Keratinocyte (primary cell): Measurements from ENCODE around the gene NOL11.

Experiments used
- EZH2 ChIP-seq: IDR thresholded peaks from one replicate; pipeline ENCODE4 v1.6.1; 2012; ENCODE audit warnings: inconsistent platforms, mild to moderate bottlenecking, low read length, moderate library complexity
- TF ChIP-seq, protein P1 (sequence below), 3 experiments: IDR thresholded peaks in 1 of 3; conservative IDR thresholded peaks in 1 of 3; optimal IDR thresholded peaks in 1 of 3; 2 replicates in 2 of 3; 3 replicates in 1 of 3; pipeline versions ENCODE3 to v1.5.1; 2011; ENCODE audit warnings: low read length in 3 of 3, mild to moderate bottlenecking in 3 of 3, moderate library complexity in 2 of 3, control low read depth in 1 of 3, inconsistent platforms in 1 of 3; ENCODE audit not compliant: insufficient read depth in 2 of 3; ENCODE audit errors: extremely low read depth in 1 of 3

DNA sequence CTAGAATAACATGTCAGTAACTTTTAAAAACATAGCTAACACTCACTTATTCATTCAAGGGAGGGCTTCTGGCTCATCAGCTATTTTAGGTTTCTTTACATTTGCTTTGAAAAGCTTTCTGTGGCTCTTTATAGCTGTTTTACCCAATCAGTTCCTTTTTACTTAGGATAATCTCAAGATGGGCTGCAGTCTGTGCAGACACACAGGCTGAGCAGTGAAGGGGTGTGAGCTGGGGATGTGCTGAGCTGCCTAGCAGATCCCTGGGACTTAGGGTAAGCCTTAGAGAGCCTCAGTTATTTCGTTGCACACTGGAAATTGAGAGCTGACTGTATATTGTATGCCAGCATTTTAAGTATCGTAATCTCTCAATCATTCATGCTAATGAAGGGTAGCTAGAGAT lies 30.2 kb upstream of the NOL11 start:
- TF ChIP-seq EZH2, result no peak
- TF ChIP-seq, protein P1, sequence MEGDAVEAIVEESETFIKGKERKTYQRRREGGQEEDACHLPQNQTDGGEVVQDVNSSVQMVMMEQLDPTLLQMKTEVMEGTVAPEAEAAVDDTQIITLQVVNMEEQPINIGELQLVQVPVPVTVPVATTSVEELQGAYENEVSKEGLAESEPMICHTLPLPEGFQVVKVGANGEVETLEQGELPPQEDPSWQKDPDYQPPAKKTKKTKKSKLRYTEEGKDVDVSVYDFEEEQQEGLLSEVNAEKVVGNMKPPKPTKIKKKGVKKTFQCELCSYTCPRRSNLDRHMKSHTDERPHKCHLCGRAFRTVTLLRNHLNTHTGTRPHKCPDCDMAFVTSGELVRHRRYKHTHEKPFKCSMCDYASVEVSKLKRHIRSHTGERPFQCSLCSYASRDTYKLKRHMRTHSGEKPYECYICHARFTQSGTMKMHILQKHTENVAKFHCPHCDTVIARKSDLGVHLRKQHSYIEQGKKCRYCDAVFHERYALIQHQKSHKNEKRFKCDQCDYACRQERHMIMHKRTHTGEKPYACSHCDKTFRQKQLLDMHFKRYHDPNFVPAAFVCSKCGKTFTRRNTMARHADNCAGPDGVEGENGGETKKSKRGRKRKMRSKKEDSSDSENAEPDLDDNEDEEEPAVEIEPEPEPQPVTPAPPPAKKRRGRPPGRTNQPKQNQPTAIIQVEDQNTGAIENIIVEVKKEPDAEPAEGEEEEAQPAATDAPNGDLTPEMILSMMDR (optimal IDR thresholded peaks at IDR 0.05 in 1 of 3, IDR thresholded peaks at IDR 0.05 in 1 of 3, conservative IDR thresholded peaks at IDR 0.05 in 1 of 3; ENCODE audit: extremely low read depth in 1 of 3, insufficient read depth in 2 of 3, low read length in 3 of 3), result no peak
